ENCODE results near the gene FAM120A. TPM values are rescaled to one million over a fixed set of nuclear protein-coding genes. Genes with fewer than 3 reads are reported as not detected.

FAM120A gene
- total RNA-seq, 4 donors from 2014 or later: 68.7 to 105 (median 90.2) TPM

DNA sequence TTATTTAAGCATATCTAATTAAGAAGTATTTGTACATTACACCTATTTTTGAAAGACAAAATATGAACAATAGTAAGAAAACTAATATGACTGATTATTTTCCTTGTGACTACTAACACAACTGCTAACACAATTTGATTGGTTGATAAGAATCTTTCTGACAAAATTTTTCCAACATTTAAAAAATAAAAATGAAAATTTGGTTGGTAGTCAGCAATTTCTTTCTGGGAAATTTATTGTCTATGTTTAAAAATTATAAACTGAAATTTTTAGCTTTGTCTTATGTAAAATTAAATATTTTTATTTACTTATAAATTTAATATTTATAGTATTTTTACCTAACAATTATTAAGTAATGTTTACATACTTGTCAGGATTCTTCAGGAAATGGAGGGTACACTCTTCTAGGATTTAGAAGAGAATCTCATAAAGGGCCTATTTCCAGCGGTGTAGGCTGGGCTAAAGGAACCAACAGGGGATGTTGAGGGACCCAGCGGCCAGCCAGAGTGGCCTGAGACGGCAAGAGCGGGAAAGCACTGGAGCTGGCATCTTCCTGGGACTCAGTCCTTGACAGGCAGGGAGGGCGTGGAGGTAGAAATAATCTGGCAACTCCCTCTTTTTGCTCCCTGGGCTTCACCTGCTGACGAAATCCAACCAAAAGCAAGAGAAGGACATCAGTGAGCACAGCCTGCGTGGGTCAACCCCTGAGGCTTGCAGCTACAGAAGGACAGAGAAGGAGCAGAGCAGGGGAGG lies 14.7 kb upstream of the FAM120A start:
- TF ChIP-seq, protein P1, sequence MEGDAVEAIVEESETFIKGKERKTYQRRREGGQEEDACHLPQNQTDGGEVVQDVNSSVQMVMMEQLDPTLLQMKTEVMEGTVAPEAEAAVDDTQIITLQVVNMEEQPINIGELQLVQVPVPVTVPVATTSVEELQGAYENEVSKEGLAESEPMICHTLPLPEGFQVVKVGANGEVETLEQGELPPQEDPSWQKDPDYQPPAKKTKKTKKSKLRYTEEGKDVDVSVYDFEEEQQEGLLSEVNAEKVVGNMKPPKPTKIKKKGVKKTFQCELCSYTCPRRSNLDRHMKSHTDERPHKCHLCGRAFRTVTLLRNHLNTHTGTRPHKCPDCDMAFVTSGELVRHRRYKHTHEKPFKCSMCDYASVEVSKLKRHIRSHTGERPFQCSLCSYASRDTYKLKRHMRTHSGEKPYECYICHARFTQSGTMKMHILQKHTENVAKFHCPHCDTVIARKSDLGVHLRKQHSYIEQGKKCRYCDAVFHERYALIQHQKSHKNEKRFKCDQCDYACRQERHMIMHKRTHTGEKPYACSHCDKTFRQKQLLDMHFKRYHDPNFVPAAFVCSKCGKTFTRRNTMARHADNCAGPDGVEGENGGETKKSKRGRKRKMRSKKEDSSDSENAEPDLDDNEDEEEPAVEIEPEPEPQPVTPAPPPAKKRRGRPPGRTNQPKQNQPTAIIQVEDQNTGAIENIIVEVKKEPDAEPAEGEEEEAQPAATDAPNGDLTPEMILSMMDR (IDR thresholded peaks at IDR 0.05; ENCODE audit: low read depth): no peak

GRCh38 chr9:93437996-93438395 lies 13.5 kb upstream of the FAM120A start:
- TF ChIP-seq, protein P1 (IDR thresholded peaks at IDR 0.05; ENCODE audit: low read depth): no peak

GRCh38 chr9:93440896-93441580 lies 10.4 kb upstream of the FAM120A start:
- TF ChIP-seq, protein P1 (IDR thresholded peaks at IDR 0.05; ENCODE audit: low read depth): no peak

DNA sequence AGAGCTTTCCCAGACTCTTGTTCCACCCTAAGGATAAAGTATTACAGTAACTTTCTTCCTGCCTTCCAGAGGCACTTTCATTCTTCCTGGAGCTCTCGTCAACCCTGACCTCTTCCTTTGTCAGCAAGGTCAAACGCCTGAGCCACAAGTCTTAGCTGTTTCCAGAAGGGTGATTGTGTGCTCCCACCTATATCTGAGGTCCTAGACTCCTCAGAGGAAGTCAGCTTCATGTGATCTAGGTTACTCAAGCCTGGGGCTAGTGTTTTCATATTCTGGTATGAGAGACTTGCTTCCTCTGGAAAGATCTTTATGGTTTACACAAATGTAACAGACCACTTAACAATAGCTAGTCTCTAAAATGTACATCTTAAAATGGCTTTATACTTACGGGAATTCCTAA lies 5.4 kb upstream of the FAM120A start:
- TF ChIP-seq, protein P1 (IDR thresholded peaks at IDR 0.05; ENCODE audit: low read depth): no peak

GRCh38 chr9:93447655-93448054 lies 3.8 kb upstream of the FAM120A start:
- TF ChIP-seq, protein P1 (IDR thresholded peaks at IDR 0.05; ENCODE audit: low read depth): no peak

DNA sequence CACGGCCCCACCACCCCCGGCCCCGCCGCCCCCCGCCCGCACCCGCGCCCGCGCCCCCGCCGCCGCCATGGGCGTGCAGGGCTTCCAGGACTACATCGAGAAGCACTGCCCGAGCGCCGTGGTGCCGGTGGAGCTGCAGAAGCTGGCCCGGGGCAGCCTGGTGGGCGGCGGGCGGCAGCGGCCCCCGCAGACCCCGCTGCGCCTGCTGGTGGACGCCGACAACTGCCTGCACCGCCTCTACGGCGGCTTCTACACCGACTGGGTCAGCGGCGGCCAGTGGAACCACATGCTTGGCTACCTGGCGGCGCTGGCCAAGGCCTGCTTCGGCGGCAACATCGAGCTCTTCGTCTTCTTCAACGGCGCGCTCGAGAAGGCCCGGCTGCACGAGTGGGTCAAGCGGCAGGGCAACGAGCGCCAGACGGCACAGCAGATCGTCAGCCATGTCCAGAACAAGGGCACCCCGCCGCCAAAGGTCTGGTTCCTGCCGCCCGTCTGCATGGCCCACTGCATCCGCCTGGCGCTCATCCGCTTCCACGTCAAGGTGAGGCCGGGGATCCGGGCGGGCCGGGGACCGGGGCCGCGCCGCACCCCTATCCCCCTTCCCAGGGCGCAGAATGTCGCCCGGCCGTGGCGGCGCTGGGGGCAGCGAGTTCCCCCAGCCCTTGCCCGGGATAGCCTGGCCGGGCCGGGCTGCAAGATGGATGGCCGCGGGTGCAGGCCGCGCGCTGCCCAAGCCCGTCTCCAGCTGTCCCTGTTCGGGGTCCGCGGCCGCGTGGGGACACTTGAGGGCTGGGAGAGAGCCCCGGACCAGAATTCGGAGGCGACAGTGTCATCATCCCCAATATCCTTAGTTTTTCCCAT lies 594 bp downstream of the FAM120A start:
- TF ChIP-seq, protein P1 (IDR thresholded peaks at IDR 0.05; ENCODE audit: low read depth): no peak

DNA sequence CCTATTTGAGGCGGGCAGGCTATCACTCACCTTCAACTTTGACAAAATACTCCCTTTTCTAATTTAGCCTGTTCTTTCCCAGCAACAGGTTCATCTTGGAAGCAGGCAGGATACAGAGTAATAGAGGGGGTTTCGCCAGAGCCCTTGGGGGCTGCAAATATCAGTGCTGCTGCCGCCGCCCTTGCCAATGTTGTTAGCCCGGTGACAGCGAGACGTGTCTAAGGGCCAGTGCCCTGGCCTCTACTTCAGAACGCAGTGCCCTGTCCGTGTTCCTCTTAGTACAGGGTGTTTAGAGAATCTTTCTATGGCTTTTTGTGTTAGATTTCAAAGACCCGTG lies 1.2 kb downstream of the FAM120A start:
- TF ChIP-seq, protein P1 (IDR thresholded peaks at IDR 0.05; ENCODE audit: low read depth): no peak
